DOHH2 (cell line): ENCODE measurements around the gene CEP78.

Experiments
- H3F3A ChIP-seq: fragments of 200-600 bp; sonication (generic), shearing (Covaris generic); 2 replicates; pipeline ENCODE4 v1.6.0; 2016; ENCODE audit warnings: antibody characterized with exemption, mild to moderate bottlenecking; ENCODE audit not compliant: control insufficient read depth, insufficient read depth
- H3K27ac ChIP-seq: fragments of 200-600 bp; sonication (generic); 2 replicates; pipeline ENCODE4 v1.5.1; 2014; ENCODE audit warnings: low read depth, mild to moderate bottlenecking, low read length, moderate library complexity
- H3K27me3 ChIP-seq: fragments of 200-600 bp; sonication (generic); 2 replicates; pipeline ENCODE4 v1.6.1; 2014; ENCODE audit warnings: mild to moderate bottlenecking, low read length, mixed read lengths; ENCODE audit not compliant: control insufficient read depth
- H3K36me3 ChIP-seq: fragments of 200-600 bp; sonication (generic); 2 replicates; pipeline ENCODE4 v1.6.1; 2014; ENCODE audit warnings: mild to moderate bottlenecking, low read length, moderate library complexity, mixed read lengths; ENCODE audit not compliant: control insufficient read depth
- H3K4me1 ChIP-seq: fragments of 200-600 bp; sonication (generic); 2 replicates; pipeline ENCODE4 v1.6.1; 2014; ENCODE audit warnings: mild to moderate bottlenecking, low read length, mixed read lengths; ENCODE audit not compliant: control insufficient read depth
- H3K4me2 ChIP-seq: fragments of 200-600 bp; sonication (generic); 2 replicates; pipeline ENCODE4 v1.6.0; 2014; ENCODE audit warnings: mild to moderate bottlenecking, low read length, moderate library complexity
- H3K4me3 ChIP-seq: fragments of 200-600 bp; sonication (generic); 2 replicates; pipeline ENCODE4 v1.5.1; 2014; ENCODE audit warnings: mild to moderate bottlenecking, low read length, mixed read lengths
- H3K79me2 ChIP-seq: fragments of 200-600 bp; sonication (generic); 2 replicates; pipeline ENCODE4 v1.6.1; 2014; ENCODE audit warnings: mild to moderate bottlenecking, low read length, mixed read lengths; ENCODE audit not compliant: control insufficient read depth
- H3K9me2 ChIP-seq: fragments of 200-600 bp; sonication (generic); replicated peaks from 2 replicates; pipeline ENCODE4 v1.6.1; 2014; ENCODE audit warnings: mild to moderate bottlenecking, low read length, mixed read lengths; ENCODE audit not compliant: control insufficient read depth
- H3K9me3 ChIP-seq: fragments of 200-600 bp; sonication (generic); 2 replicates; pipeline ENCODE4 v1.6.1; 2014; ENCODE audit warnings: antibody characterized with exemption, low read length, mixed read lengths; ENCODE audit not compliant: control insufficient read depth, insufficient read depth
- H4K20me1 ChIP-seq: fragments of 200-600 bp; sonication (generic); 2 replicates; pipeline ENCODE4 v1.6.0; 2014; ENCODE audit warnings: low read depth, mild to moderate bottlenecking, antibody characterized with exemption, low read length, moderate library complexity; ENCODE audit not compliant: control insufficient read depth, insufficient read depth
- EZH2phosphoT487 ChIP-seq: fragments of 200-600 bp; sonication (generic); IDR thresholded peaks from 2 replicates; pipeline ENCODE4 v1.6.1; 2017; ENCODE audit warnings: borderline replicate concordance, mild to moderate bottlenecking, antibody characterized with exemption, low read length, moderate library complexity, mixed read lengths
- TF ChIP-seq, protein P1 (sequence below): fragments of 200-600 bp; sonication (generic); IDR thresholded peaks from one replicate; pipeline ENCODE4 v1.5.1; 2014; ENCODE audit warnings: antibody characterized with exemption, mild to moderate bottlenecking, low read depth, low read length; ENCODE audit not compliant: poor library complexity, severe bottlenecking

CEP78 gene

DNA sequence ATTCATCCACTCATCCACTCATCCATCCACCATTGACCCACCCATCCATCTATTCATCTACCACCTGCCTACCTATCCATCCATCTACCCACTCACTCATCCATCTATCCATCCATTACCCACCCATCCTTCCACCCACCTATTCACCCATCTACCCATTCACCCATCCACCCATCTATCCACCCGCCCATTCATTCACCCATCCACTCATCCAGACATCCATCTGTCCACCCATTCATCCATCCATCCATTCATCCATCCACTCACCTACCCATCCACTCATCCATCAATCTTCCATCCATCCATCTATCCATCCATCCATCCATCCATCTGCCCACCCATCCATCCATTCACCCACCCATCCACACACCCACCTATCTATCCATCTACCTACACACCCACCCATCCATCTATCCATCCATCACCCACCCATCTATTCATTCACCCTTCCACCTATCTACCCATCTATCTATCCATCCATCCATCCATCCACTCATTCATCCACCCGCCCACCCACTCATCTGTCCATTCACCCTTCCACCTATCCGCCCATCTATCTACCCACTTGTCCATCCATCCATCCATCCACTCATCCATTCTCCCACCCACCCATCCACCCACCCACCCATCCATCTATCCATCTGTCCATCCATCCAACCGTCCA, 84.3 kb downstream of the CEP78 start:
- Histone ChIP-seq H3K27ac (no peak overlapping the region), H3K9me3 (no peaks in the 10 kb centered on the region), H3K9me2 (no peaks in the 10 kb centered on the region), H3K4me3 (no peak overlapping the region), H3F3A (no peaks in the 10 kb centered on the region), H4K20me1 (no peaks in the 10 kb centered on the region), H3K27me3 (no peaks in the 10 kb centered on the region), H3K4me2 (no peak overlapping the region), H3K4me1 (no peaks in the 10 kb centered on the region), H3K79me2 (no peaks in the 10 kb centered on the region), H3K36me3 (peaks cover 80% of the 10 kb centered on the region)
- TF ChIP-seq EZH2phosphoT487, result no peak
- TF ChIP-seq, protein P1, sequence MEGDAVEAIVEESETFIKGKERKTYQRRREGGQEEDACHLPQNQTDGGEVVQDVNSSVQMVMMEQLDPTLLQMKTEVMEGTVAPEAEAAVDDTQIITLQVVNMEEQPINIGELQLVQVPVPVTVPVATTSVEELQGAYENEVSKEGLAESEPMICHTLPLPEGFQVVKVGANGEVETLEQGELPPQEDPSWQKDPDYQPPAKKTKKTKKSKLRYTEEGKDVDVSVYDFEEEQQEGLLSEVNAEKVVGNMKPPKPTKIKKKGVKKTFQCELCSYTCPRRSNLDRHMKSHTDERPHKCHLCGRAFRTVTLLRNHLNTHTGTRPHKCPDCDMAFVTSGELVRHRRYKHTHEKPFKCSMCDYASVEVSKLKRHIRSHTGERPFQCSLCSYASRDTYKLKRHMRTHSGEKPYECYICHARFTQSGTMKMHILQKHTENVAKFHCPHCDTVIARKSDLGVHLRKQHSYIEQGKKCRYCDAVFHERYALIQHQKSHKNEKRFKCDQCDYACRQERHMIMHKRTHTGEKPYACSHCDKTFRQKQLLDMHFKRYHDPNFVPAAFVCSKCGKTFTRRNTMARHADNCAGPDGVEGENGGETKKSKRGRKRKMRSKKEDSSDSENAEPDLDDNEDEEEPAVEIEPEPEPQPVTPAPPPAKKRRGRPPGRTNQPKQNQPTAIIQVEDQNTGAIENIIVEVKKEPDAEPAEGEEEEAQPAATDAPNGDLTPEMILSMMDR, result no peak

DNA sequence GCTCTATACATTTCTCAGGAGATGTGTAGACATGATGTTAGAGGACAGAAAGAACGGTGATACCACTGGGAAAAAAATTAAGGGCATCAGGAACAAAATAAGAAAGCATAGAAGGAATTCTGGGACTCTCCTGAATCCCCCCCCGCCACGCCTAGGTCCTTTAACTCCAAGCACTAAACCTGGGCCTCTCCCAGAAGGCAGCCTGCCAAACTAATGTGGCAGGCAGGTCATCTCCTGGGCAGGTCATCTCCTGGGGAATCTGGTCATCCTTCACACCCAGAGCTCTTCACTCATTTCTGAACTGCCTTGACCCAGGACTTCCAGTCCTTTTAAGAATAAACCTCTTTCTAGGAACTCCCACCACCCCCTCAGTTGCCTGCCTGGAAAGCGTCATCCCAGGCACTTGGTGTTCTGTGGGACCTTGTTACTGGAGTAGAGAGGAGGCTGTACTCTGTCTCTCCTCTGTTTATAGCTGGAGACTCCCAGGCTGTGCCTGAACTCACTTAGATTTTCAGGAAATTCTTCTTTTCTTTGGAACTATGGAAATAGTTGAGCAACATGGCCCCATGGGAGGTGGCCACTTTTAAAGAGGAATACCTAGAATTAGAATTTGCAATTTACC, 85.1 kb downstream of the CEP78 start:
- Histone ChIP-seq H4K20me1 (no peaks in the 10 kb centered on the region), H3K36me3 (peaks cover 81% of the 10 kb centered on the region), H3K9me3 (no peaks in the 10 kb centered on the region), H3K4me2 (no peak overlapping the region), H3K27ac (no peak overlapping the region), H3K79me2 (no peaks in the 10 kb centered on the region), H3K4me1 (no peaks in the 10 kb centered on the region), H3K27me3 (no peaks in the 10 kb centered on the region), H3K4me3 (no peak overlapping the region), H3F3A (no peaks in the 10 kb centered on the region), H3K9me2 (no peaks in the 10 kb centered on the region)
- TF ChIP-seq EZH2phosphoT487, result no peak

DNA sequence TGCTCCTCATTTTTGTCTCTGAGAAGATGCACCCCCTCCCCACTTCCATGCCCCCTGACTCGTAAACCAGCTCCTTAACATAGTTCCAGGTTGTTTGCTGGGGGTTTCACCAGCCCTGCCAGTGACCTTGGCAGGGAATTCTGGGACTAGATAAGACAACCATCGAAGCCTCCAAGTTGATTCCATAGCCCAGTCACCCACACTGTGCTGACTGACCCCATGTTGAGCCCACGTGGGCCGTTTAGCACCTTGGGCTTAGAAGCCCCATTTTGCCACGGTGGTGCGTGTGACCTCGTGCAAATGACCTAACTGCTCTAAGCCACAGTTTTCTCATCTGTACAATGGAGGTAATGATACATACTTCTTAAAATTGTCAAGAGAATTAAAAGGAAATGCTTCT, 85.6 kb downstream of the CEP78 start:
- Histone ChIP-seq H3K27ac (no peak overlapping the region), H3K4me1 (no peaks in the 10 kb centered on the region), H3K36me3 (peaks cover 76% of the 10 kb centered on the region), H3K27me3 (no peaks in the 10 kb centered on the region), H3K79me2 (no peaks in the 10 kb centered on the region), H3F3A (no peaks in the 10 kb centered on the region), H4K20me1 (no peaks in the 10 kb centered on the region), H3K4me2 (no peak overlapping the region), H3K9me2 (no peaks in the 10 kb centered on the region), H3K9me3 (no peaks in the 10 kb centered on the region), H3K4me3 (no peak overlapping the region)
- TF ChIP-seq EZH2phosphoT487, result no peak
- TF ChIP-seq, protein P1, result no peak

DNA sequence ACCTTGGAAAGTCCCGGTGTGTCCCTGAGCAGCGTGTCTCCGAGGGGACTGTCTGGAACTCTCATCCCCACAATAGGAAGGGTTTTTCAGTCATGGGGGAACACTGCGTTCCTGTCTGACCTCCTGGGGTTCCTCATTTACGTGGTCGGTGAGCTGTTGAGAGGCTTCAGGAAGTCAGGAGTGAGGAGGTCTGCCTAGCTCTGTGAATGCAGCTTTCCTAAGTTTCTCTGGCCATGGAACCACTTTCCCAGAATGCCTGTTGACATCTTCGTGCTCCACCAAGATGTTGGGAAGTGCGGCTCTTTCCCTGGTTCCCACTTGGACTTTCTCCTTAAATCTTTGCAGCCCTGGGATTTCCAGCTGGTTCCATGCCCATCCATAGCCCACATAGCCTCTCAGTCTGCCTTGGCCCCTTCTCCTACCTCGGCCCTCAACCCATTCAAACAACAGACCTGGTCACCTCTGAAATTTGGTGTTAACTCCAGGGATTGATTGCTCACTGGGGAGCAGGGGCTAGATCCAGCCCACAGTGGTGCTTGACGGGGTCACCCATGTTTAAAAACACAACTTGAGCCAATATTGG, 88.3 kb downstream of the CEP78 start:
- Histone ChIP-seq H3K4me3 (no peak overlapping the region), H3K79me2 (no peaks in the 10 kb centered on the region), H3K36me3 (peaks cover 72% of the 10 kb centered on the region), H3F3A (no peaks in the 10 kb centered on the region), H4K20me1 (no peaks in the 10 kb centered on the region), H3K27me3 (no peaks in the 10 kb centered on the region), H3K27ac (no peak overlapping the region), H3K4me1 (no peaks in the 10 kb centered on the region), H3K9me3 (no peaks in the 10 kb centered on the region), H3K4me2 (no peak overlapping the region), H3K9me2 (no peaks in the 10 kb centered on the region)
- no peak for TF ChIP-seq EZH2phosphoT487
- TF ChIP-seq, protein P1, result no peak
